Prostate gland (tissue), 2 donors: ENCODE measurements around the gene SLC39A11.

Experiments
- POLR2AphosphoS5 ChIP-seq: sonication (generic); formaldehyde crosslinking; IDR thresholded peaks from one replicate; pipeline ENCODE4 v1.6.1; 2017; ENCODE audit warnings: antibody characterized with exemption
- TF ChIP-seq, protein P1 (sequence below), 4 experiments: fragments of 200-600 bp in 2 of 4; fragments of 450-650 bp in 2 of 4; sonication (generic) in 2 of 4; IDR thresholded peaks; 1 replicate in 3 of 4; 2 replicates in 1 of 4; pipeline ENCODE4 v1.5.1; 2016 to 2019; ENCODE audit warnings: antibody characterized with exemption in 4 of 4, mild to moderate bottlenecking in 2 of 4, moderate library complexity in 2 of 4

DNA sequence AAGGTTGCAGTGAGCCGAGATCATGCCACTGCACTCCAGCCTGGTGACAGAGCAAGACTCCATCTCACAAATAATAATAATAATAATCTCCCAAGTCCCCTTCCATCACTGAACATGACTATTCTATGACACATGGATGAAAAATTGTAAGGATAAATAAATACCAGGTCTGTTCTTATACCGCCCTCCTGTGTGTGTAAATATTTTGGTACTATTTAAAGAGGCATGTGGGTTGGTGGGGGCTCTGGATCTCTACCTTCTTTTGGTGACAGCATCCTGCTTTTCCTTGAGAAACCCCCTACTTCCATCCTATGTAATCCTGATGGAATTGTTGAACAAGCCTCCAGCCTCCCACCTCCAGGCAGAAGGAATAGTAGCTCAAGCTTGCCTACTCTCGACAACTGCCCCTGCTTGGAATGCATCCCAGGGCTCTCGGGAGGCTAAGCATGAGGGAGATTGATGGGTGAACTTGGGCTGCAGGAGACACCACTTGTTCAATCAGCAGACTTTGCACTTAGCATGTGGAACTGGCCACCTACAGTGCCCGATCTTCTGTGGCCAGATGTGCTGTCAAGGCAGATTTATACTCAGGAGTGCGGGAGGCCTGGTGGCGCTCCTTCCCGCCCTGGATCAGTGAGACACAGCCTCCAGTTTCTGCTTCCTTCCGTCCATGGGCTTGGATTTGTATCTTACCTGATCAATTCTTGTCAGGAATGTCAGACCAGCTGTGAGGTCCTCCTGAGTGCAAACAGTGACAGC is 287.4 kb downstream of the SLC39A11 start:
- TF ChIP-seq, protein P1, sequence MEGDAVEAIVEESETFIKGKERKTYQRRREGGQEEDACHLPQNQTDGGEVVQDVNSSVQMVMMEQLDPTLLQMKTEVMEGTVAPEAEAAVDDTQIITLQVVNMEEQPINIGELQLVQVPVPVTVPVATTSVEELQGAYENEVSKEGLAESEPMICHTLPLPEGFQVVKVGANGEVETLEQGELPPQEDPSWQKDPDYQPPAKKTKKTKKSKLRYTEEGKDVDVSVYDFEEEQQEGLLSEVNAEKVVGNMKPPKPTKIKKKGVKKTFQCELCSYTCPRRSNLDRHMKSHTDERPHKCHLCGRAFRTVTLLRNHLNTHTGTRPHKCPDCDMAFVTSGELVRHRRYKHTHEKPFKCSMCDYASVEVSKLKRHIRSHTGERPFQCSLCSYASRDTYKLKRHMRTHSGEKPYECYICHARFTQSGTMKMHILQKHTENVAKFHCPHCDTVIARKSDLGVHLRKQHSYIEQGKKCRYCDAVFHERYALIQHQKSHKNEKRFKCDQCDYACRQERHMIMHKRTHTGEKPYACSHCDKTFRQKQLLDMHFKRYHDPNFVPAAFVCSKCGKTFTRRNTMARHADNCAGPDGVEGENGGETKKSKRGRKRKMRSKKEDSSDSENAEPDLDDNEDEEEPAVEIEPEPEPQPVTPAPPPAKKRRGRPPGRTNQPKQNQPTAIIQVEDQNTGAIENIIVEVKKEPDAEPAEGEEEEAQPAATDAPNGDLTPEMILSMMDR (IDR thresholded peaks at IDR 0.05): no peak
- TF ChIP-seq POLR2AphosphoS5: no peak
